Superior temporal gyrus (tissue), 1 donor: ENCODE data around the gene PLOD1.
"Not testable (repeated sequence)": the region's sequence is repeated elsewhere in the genome, so short reads cannot be mapped to it uniquely, and the experiment has no call there.

Source experiments
- DNase-seq: peaks from one replicate; pipeline ENCODE4 v3.0.0-alpha.2; 2016; ENCODE audit errors: extremely low spot score

Gene PLOD1

GRCh38 chr1:12005488-12006166 is 71.1 kb downstream of the PLOD1 start:
- DNase-seq, result no peak

- DNase-seq, result no peak
Measured at GRCh38 chr1:12006167-12006921, 71.8 kb downstream of the PLOD1 start.

- no peak for DNase-seq
Measured at GRCh38 chr1:12007204-12007603, 72.7 kb downstream of the PLOD1 start.

- not testable (repeated sequence) for DNase-seq
Measured at GRCh38 chr1:12008355-12008754, 73.8 kb downstream of the PLOD1 start.

GRCh38 chr1:12009318-12009947 is 74.9 kb downstream of the PLOD1 start:
- DNase-seq, result no peak

GRCh38 chr1:12010746-12011570 is 76.4 kb downstream of the PLOD1 start:
- DNase-seq, result no peak

- DNase-seq, result no peak
Measured at GRCh38 chr1:12011998-12012397, 77.5 kb downstream of the PLOD1 start.

- DNase-seq, result no peak
Measured at GRCh38 chr1:12012560-12013316, 78.2 kb downstream of the PLOD1 start.

GRCh38 chr1:12014141-12014991 is 79.8 kb downstream of the PLOD1 start:
- DNase-seq, result no peak

GRCh38 chr1:12015001-12015491 is 80.5 kb downstream of the PLOD1 start:
- DNase-seq, result no peak

GRCh38 chr1:12015499-12015898 is 81.0 kb downstream of the PLOD1 start:
- DNase-seq, result no peak

- no peak for DNase-seq
Measured at GRCh38 chr1:12016182-12016581, 81.7 kb downstream of the PLOD1 start.

- no peak for DNase-seq
Measured at GRCh38 chr1:12019858-12020509, 85.5 kb downstream of the PLOD1 start.

- no peak for DNase-seq
Measured at GRCh38 chr1:12021616-12022015, 87.1 kb downstream of the PLOD1 start.

- no peak for DNase-seq
Measured at GRCh38 chr1:12022036-12022435, 87.5 kb downstream of the PLOD1 start.
